Stimulated activated CD4-positive, alpha-beta T cell treated with anti-CD3 and anti-CD28 coated beads, Interleukin-1b, Interleukin-23, amount 100 ng/mL, for 24 hours (primary cell): ENCODE measurements around the gene PAM.
"Not testable (repeated sequence)": the region's sequence is repeated elsewhere in the genome, so short reads cannot be mapped to it uniquely, and the experiment has no call there.

Experiments
- DNase-seq, 4 experiments: peaks; one replicate each; pipeline ENCODE4 v3.0.0-alpha.2; 2020; ENCODE audit warnings: low read depth in 4 of 4, low spot score in 1 of 4

The PAM gene

DNA sequence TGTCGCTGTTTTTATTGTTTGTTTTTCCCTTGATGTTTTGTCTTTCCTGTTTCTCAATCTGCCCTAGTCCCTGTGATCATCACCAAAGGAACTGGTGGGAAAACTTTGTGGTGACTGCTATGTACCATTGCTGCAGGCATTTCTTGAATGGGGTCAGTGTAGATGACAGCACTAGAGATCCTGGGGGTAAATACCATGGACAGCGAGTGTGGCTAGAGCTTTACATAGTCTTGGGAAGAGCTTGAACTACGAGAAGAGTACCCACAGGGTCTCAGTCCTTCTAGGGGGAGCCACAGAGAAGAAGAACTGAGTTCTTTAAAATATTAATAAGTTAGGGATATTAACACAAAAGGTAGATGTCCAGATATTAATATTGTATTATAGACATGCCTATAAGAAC is 138.8 kb downstream of the PAM start:
- DNase-seq: no peak

GRCh38 chr5:102895234-102895633 is 140.1 kb downstream of the PAM start:
- DNase-seq: no peak

- no peak for DNase-seq
These were observed 140.9 kb downstream of the PAM start for GRCh38 chr5:102895976-102896375.

GRCh38 chr5:102901424-102902134 is 146.5 kb downstream of the PAM start:
- DNase-seq: no peak

GRCh38 chr5:102902135-102902448 is 147.0 kb downstream of the PAM start:
- no peak for DNase-seq

GRCh38 chr5:102902647-102903046 is 147.5 kb downstream of the PAM start:
- no peak for DNase-seq

- no peak for DNase-seq
These were observed 148.2 kb downstream of the PAM start for GRCh38 chr5:102903074-102903871.

- DNase-seq: no peak
These were observed 150.0 kb downstream of the PAM start for GRCh38 chr5:102905056-102905455.

DNA sequence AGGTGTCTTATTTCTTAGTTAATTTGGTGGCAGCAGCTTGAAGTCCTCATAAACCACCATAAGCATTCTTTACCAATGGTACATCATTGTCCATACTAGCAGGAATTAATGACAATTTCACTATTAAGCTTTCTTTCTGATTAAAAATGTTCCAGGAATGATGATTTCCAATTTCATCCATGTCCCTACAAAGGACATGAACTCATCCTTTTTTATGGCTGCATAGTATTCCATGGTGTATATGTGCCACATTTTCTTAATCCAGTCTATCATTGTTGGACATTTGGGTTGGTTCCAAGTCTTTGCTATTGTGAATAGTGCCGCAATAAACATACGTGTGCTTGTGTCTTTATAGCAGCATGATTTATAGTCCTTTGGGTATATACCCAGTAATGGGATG is 152.0 kb downstream of the PAM start:
- DNase-seq: not testable (repeated sequence)

DNA sequence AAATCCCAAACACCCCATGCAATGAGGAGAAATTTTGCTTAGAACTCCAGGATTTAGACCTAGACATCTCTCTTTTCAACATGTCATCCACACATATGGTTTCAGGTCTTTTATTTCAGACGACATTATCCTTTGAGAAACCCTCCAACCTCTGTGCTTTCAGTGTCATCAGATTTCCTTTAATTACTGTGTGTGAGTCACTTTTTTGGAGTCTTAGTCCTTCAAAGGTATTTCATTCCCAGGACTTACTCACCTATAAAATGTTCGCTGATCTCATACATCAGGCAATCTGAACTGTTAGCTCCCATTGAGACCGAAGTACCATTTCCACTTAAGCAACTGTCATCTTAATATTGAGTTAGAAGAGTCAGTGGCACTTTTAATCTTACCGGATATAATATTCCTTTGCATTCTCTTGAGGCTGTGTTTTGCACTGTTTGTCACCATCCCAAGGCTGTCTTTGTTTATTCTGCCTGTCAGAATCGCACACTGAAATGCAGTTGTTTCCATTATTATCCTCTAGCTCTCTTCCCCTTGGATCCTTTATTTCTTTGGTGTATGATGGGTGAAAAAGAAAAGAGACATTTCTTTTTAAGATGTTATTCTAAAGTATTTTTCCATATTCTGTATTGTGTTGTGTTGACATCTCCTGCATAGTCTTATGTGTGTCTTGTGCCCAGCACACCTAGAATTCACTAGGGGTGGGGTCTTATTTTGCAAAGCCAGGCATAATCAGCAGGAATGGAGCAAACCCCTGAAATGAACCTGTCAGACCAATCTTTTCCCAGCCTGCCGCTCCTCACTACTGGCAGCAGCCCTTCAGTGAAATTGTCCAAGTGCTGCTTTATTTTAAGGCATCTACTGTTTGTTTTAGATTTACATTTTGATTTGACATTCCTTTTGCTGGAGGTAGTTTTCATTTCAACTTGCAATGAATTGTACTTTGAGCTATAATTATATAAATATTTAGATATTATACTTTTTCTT is 155.4 kb downstream of the PAM start:
- no peak for DNase-seq

- DNase-seq: no peak
These were observed 156.9 kb downstream of the PAM start for GRCh38 chr5:102911973-102912372.

DNA sequence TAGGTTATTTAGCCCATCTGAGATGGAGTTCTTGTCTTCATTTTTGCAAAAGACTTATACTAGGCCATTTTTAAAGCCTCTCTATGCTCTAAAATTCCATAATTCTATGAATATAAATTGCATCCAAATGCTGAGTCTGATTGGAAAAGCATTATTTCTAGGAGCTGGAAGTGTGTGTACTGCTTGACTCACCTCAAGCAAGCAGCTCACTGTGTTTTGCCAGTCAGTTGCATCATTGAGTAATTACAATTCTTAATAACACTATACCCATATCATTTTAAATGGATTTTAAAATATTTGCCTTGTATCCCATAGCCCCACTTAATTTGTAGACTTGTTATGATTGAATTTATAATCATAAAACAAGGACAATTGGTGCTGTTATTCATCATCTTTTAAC is 161.0 kb downstream of the PAM start:
- DNase-seq: no peak

- no peak for DNase-seq
These were observed 164.0 kb downstream of the PAM start for GRCh38 chr5:102918986-102919610.

GRCh38 chr5:102920762-102921161 is 165.7 kb downstream of the PAM start:
- DNase-seq: no peak

DNA sequence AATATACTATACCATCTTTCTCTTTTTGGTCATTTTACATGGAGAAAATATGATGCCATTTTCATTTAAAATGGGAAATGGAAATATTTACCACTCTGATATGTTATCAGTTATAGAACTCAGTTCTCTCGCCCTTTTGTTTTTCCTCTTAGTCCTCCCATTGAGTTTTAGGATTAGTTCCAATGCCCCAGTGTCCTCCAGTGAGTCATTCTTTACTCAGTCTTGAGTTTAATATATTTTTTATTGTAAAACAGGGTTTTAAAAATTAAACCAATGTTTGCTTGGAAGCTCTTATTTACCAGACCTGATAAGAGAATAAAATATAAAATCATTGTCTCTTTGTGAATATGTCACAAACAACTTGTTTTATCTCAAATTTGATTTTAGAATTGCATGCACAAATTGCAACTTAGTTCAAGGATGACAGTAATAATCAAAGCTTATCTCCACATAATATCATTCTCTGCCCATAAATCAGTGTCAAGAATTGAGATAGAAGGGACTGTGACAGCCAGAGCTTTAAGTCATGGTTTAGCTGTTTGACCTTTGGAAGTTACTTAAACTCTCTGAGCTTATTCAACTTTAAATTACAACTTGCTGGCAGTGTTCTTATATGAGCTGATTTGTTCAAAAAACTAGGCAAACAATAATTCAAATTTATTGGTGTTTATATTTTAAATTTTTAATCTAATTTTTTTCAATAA is 166.4 kb downstream of the PAM start:
- DNase-seq: no peak

GRCh38 chr5:102922111-102922720 is 167.1 kb downstream of the PAM start:
- DNase-seq: no peak

DNA sequence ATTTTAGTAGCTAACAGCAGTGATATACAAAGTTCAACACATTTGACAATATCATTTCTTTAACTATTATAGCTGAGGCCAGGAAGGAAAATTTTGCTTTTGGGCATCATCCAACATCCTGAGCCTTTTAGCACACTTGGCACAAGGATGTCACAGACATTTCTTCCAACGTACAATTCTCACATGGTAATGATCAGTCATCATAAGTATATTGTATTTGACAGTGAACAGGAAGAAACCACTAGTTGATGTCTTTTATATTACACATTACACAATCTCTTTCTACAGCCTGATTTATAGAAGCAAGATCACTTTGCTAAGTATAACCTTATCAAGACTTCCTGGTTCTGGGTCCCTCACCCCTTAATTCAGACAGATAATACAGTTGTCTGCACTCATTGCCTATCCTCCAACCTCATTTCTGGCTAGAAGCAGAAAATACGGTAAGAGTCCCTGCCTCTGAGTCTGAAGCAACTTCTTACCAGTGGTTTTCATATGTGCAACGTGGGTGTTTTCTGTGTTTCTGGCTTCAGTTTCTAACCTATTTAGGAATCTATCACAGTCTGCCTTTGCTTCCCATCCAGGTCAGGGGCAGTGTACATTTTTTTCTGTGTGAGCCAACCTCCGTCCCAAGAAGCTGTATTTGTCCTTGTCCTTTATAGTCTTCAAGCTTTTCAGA is 167.8 kb downstream of the PAM start:
- no peak for DNase-seq

GRCh38 chr5:102924963-102925362 is 169.9 kb downstream of the PAM start:
- DNase-seq: no peak

GRCh38 chr5:102927007-102927406 is 171.9 kb downstream of the PAM start:
- DNase-seq: no peak

DNA sequence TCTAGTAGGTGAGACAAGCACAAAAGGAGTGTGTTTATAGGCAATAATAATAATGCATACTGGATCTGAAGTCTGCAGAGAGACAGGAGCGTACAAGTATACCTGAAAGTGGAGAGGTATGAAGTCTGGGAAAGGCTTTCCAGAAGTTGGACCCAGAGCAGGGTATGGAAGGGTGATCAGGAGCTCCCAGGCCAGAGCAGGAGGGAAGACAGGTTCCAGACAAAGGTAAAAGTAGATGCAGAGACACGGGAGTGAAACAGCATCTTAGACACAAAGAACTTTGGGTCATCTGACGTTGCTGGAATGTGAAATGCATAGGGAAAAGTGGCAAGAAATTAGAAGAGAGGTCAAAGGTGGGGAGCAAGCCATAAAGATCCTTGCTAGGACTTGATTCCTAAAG is 175.1 kb downstream of the PAM start:
- DNase-seq: no peak
